Measurements from ENCODE around the gene WDR90.
"Not testable (repeated sequence)": the region's sequence is repeated elsewhere in the genome, so short reads cannot be mapped to it uniquely, and the experiment has no call there.

Gene WDR90

GRCh38 chr16:710500-711075, 61.4 kb downstream of the WDR90 start:
- DNase-seq = no peak

DNA sequence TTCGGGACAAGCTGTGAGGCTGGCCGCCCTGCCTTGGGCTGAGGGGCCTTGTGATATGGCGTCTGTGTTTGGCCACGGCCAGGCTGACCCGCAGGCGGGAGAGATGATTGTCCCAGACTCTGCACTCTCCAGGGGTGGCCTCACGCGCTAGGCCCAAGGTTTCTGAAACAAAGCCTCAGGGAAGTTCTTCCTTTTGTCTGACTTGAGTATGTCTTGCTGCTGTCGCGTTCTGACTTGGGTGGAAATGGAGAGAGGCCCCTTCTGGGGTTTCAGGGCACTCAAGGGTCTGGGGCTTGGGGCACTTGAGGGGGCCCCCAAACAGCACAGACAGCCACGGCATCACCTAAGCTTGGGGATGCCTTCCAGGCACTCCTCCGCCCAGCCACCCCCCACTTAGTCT, 61.9 kb downstream of the WDR90 start:
- no peak for DNase-seq

- DNase-seq = no peak
Observed at GRCh38 chr16:711548-712320, 62.6 kb downstream of the WDR90 start.

DNA sequence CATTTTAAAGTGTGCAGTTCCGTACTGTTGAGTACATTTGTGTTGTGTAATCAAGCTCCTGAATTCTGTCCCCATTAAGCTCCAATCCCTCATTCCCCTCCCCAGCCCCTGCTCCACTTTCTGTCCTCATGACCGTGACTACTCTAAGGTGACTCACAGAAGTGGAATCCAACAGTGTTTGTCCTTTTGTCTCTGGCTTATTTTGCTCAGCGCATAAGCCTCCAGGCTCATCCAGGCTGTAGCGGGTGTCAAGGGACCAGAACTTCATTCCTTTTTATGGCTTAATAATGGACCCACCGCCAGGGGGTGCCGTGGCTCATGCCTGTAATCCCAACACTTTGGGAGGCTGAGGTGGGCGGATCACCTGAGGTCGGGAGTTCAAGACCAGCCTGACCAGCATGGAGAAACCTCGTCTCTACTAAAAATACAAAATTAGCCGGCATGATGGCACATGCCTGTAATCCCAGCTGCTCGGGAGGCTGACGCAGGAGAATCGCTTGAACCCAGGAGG, 63.6 kb downstream of the WDR90 start:
- DNase-seq = not testable (repeated sequence)

GRCh38 chr16:714079-714478, 64.9 kb downstream of the WDR90 start:
- no peak for DNase-seq

- DNase-seq = no peak
Observed at GRCh38 chr16:714558-715476, 65.7 kb downstream of the WDR90 start, which contains the start of gene METRN. TSS of gene METRN (plus strand) at chr16:715118. CDS start at chr16:715290, 172 bp downstream.

DNA sequence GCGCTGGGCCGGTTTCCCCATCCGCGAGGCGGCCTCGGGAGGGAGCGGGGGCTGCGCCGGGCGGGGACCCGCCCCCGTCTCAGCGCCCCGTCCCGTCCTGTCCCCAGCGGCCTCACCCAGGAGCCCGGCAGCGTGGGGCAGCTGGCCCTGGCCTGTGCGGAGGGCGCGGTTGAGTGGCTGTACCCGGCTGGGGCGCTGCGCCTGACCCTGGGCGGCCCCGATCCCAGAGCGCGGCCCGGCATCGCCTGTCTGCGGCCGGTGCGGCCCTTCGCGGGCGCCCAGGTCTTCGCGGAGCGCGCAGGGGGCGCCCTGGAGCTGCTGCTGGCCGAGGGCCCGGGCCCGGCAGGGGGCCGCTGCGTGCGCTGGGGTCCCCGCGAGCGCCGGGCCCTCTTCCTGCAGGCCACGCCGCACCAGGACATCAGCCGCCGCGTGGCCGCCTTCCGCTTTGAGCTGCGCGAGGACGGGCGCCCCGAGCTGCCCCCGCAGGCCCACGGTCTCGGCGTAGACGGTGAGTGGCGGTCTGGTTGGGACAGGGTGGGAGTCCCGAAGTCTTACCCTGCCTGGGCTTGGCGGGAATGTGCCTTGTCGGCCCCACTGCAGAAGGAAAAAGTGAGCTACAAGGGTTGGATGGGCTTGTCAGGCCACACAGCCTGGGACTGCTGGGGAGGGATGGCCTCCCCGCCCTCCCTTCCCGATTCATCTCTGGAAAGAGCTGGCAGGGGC, 66.5 kb downstream of the WDR90 start:
- DNase-seq = no peak

DNA sequence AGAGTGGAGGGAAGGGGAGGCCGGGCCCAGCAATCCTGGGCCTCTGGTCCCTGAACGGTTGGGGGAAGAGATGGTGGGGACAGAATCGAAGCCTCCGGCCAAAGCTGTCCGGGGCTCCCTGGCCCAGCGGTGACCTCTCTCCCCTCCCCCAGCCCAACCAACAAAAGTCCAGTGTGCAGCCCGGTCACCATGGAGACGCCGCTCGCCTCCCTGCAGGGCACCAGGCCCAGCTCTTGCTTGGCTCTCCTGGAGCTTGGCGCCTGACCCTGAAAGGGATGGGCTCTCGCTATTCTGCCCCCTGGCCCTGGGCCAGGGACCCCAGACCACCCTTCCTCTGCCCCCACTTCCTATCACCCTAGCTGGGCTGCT, 67.0 kb downstream of the WDR90 start:
- no peak for DNase-seq

DNA sequence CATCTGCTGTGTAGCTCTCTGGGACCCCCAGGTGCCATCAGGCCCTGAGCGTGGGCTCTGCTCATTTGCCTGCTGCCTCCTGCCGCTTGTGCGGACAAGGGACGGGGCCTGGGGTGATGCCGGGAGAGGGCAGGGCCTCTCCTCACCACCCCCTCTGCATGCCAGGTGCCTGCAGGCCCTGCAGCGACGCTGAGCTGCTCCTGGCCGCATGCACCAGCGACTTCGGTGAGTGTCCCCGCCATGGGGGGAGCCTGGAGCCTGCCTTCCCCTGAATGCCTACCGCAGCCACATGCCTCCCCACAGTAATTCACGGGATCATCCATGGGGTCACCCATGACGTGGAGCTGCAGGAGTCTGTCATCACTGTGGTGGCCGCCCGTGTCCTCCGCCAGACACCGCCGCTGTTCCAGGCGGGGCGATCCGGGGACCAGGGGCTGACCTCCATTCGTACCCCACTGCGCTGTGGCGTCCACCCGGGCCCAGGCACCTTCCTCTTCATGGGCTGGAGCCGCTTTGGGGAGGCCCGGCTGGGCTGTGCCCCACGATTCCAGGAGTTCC, 67.7 kb downstream of the WDR90 start:
- no peak for DNase-seq

Data from NCI-H1417 treated with DMSO at 0.1 percent for 48 hours (cell line).